Esophagus squamous epithelium (tissue), 4 donors: ENCODE measurements around the gene GAREM2.

Source experiments
- CTCF ChIP-seq, 6 experiments: fragments of 450-650 bp in 4 of 6; fragments of 200-600 bp in 2 of 6; sonication (generic) in 2 of 6; IDR thresholded peaks; one replicate each; pipeline ENCODE4 v1.5.1; 2016 to 2019; ENCODE audit warnings: antibody characterized with exemption in 6 of 6, mild to moderate bottlenecking in 4 of 6, moderate library complexity in 4 of 6
- POLR2A ChIP-seq, 4 donors: fragments of 450-650 bp; IDR thresholded peaks; one replicate each; pipeline ENCODE4 v1.6.1; 2017; ENCODE audit warnings: antibody characterized with exemption in 4 of 4, mild to moderate bottlenecking in 4 of 4, moderate library complexity in 3 of 4

GRCh38 chr2:26185304-26185928, 12.5 kb downstream of the GAREM2 start:
- TF ChIP-seq CTCF (IDR thresholded peaks at IDR 0.05) (no peak), POLR2A (IDR thresholded peaks at IDR 0.05) (no peak)
